ENCODE results near the gene ARL15. TPM values are rescaled to one million over a fixed set of nuclear protein-coding genes. Genes with fewer than 3 reads are reported as not detected.

ARL15 gene
- total and polyA plus RNA-seq, 3 experiments from 2014 or later = 5.6 to 18.8 (median 6.5) TPM

DNA sequence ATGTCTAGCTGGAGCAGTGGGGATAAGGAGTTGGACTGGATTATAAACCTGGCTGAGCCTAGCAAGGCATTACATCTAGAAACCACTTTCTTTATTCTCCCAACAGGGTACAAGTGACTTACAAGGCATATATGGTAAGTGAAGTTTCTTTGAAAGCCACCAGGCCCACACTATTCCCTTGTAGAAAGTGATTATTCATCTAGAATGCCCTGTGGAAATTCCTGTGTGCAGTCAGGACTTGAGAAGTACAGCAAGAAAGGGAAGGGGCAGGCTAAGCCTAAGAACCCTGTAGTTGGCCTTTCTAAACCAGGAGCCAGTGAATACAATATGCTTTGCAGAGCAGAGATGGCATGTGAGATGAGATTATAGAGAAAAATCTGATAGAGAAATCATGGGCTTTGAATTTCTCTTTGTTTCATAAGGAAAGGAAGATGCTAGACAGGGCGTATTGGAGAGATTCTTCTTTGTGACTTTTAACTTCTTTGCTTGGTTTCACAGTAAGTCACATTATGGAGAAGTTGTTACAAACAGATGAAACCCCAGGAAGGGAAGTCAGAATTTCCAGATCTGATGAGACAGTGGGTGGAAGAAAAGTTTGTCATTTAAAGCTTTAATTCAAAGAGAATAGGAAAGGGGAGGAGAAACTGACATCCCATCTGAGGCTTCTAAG, 428.2 kb downstream of the ARL15 start:
- ChIA-PET CTCF (no interaction called here), POLR2A (no interaction called here)
- DNase-seq = no peak
- Histone ChIP-seq H3K4me1 (ENCODE audit: insufficient read depth, low read length) (no peaks in the 10 kb centered on the region), H3K27ac (ENCODE audit: low read depth, low read length) (no peak overlapping the region), H3K9me3 (ENCODE audit: low read length) (no peaks in the 10 kb centered on the region), H3K27me3 (ENCODE audit: insufficient read depth, low read length, poor library complexity, severe bottlenecking) (no peaks in the 10 kb centered on the region), H3K4me3 (ENCODE audit: low read length) (no peak overlapping the region), H3K36me3 (ENCODE audit: insufficient read depth, low read length) (no peaks in the 10 kb centered on the region)
- H3K4me3 Mint-ChIP-seq = no peak overlapping the region
- H3K4me1 Mint-ChIP-seq = no peaks in the 10 kb centered on the region
- no peaks in the 10 kb centered on the region for H3K27me3 Mint-ChIP-seq
- H3K9me3 Mint-ChIP-seq = peaks cover 0 to 3% (median 0%) of the 10 kb centered on the region in 5 donors
- H3K36me3 Mint-ChIP-seq = peaks cover 5 to 18% (median 9%) of the 10 kb centered on the region in 3 donors
- no peak overlapping the region for H3K27ac Mint-ChIP-seq

DNA sequence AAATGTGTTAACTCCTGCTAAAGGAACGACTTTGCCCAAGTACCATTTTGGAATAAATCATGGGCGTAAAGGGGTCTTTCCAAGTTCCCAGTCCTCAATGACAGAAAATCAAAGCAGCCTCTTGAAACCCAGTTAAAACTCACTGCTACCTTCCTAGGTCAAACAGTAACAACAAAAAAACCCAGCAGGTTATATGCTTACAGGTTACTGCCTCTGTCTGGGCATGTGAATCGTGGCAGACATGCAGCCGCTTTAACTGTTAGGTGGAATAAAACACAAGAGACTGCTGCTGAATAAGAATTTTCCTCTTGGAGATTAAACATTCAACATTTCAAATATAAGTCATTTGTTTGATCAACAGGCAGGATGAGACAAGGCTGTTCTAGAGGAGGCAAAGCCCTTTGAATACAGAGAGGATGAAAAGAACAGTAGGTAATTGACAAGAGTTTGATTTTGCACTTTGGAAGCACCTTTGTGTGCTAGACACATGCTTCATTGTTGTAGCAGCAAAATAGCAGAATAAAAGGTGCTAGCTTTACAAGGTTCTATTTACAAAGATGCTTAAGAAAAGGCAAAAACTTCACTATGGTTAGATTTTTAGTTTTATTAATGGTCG, 430.6 kb downstream of the ARL15 start:
- no peak overlapping the region for H3K4me3 ChIP-seq (ENCODE audit: low read length)
- no peak for DNase-seq
- H3K9me3 Mint-ChIP-seq = peaks cover 0 to 5% (median 0%) of the 10 kb centered on the region in 5 donors
- H3K27me3 Mint-ChIP-seq = no peaks in the 10 kb centered on the region
- H3K36me3 ChIP-seq (ENCODE audit: insufficient read depth, low read length) = no peaks in the 10 kb centered on the region
- no peak overlapping the region for H3K27ac Mint-ChIP-seq
- H3K4me3 Mint-ChIP-seq = no peak overlapping the region
- H3K4me1 ChIP-seq (ENCODE audit: insufficient read depth, low read length) = no peaks in the 10 kb centered on the region
- CTCF ChIA-PET = no interaction called here
- H3K4me1 Mint-ChIP-seq = no peaks in the 10 kb centered on the region
- H3K9me3 ChIP-seq (ENCODE audit: low read length) = no peaks in the 10 kb centered on the region
- POLR2A ChIA-PET = no interaction called here
- H3K36me3 Mint-ChIP-seq = peaks cover 0 to 6% (median 5%) of the 10 kb centered on the region in 3 donors
- H3K27me3 ChIP-seq (ENCODE audit: insufficient read depth, low read length, poor library complexity, severe bottlenecking) = no peaks in the 10 kb centered on the region
- no peak overlapping the region for H3K27ac ChIP-seq (ENCODE audit: low read depth, low read length)

- Mint-ChIP-seq H3K27ac (no peak overlapping the region), H3K9me3 (peaks cover 0 to 10% (median 1%) of the 10 kb centered on the region in 5 donors), H3K4me1 (no peaks in the 10 kb centered on the region), H3K36me3 (peaks cover 0 to 3% (median 1%) of the 10 kb centered on the region in 3 donors), H3K4me3 (no peak overlapping the region), H3K27me3 (no peaks in the 10 kb centered on the region)
- H3K36me3 ChIP-seq (ENCODE audit: insufficient read depth, low read length) = no peaks in the 10 kb centered on the region
- ChIA-PET CTCF (no interaction called here), POLR2A (no interaction called here)
- no peak overlapping the region for H3K27ac ChIP-seq (ENCODE audit: low read depth, low read length)
- no peak overlapping the region for H3K4me3 ChIP-seq (ENCODE audit: low read length)
- no peaks in the 10 kb centered on the region for H3K27me3 ChIP-seq (ENCODE audit: insufficient read depth, low read length, poor library complexity, severe bottlenecking)
- no peak for DNase-seq
- H3K4me1 ChIP-seq (ENCODE audit: insufficient read depth, low read length) = no peaks in the 10 kb centered on the region
- no peaks in the 10 kb centered on the region for H3K9me3 ChIP-seq (ENCODE audit: low read length)
These were observed 432.4 kb downstream of the ARL15 start for GRCh38 chr5:53878015-53878414.

GRCh38 chr5:53877243-53877642, 433.1 kb downstream of the ARL15 start:
- H3K27ac ChIP-seq (ENCODE audit: low read depth, low read length) = no peak overlapping the region
- no peaks in the 10 kb centered on the region for H3K36me3 ChIP-seq (ENCODE audit: insufficient read depth, low read length)
- H3K4me1 ChIP-seq (ENCODE audit: insufficient read depth, low read length) = no peaks in the 10 kb centered on the region
- H3K4me3 ChIP-seq (ENCODE audit: low read length) = no peak overlapping the region
- peaks cover 0 to 10% (median 1%) of the 10 kb centered on the region in 5 donors for H3K9me3 Mint-ChIP-seq
- no peaks in the 10 kb centered on the region for H3K4me1 Mint-ChIP-seq
- POLR2A ChIA-PET = no interaction called here
- no peaks in the 10 kb centered on the region for H3K27me3 ChIP-seq (ENCODE audit: insufficient read depth, low read length, poor library complexity, severe bottlenecking)
- H3K4me3 Mint-ChIP-seq = no peak overlapping the region
- no peak for DNase-seq
- H3K9me3 ChIP-seq (ENCODE audit: low read length) = no peaks in the 10 kb centered on the region
- CTCF ChIA-PET = no interaction called here
- no peaks in the 10 kb centered on the region for H3K27me3 Mint-ChIP-seq
- H3K36me3 Mint-ChIP-seq = peaks cover 0 to under 1% (median 0%) of the 10 kb centered on the region in 3 donors
- no peak overlapping the region for H3K27ac Mint-ChIP-seq

DNA sequence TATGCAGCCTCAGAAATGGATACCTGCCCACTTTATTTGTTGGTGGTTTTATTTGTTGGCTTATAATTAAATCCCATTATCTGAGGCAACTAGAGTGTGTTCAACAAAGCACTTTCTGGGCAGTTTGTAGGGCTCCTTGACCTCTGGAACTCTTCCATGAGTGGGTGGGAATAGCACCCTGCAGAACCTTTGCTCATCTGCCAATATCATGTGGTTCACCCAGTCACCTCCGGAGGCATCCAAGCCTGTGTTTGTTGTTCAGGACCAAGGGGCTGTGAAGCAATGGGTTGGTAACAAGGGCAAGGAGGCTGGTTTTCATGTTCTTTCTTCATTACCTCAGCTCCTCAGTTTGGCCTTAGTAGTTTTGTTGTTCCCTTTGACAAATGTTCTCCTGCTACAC, 436.0 kb downstream of the ARL15 start:
- H3K27me3 Mint-ChIP-seq = peaks cover 0 to 9% of the 10 kb centered on the region in 2 donors
- ChIA-PET POLR2A (no interaction called here), CTCF (no interaction called here)
- H3K27ac ChIP-seq (ENCODE audit: low read depth, low read length) = no peak overlapping the region
- H3K9me3 ChIP-seq (ENCODE audit: low read length) = no peaks in the 10 kb centered on the region
- H3K4me3 ChIP-seq (ENCODE audit: low read length) = no peak overlapping the region
- no peak for DNase-seq
- no peaks in the 10 kb centered on the region for H3K36me3 ChIP-seq (ENCODE audit: insufficient read depth, low read length)
- no peaks in the 10 kb centered on the region for H3K4me1 ChIP-seq (ENCODE audit: insufficient read depth, low read length)
- no peaks in the 10 kb centered on the region for H3K27me3 ChIP-seq (ENCODE audit: insufficient read depth, low read length, poor library complexity, severe bottlenecking)
- no peak overlapping the region for H3K4me3 Mint-ChIP-seq
- peaks cover 0 to 10% (median 1%) of the 10 kb centered on the region in 5 donors for H3K9me3 Mint-ChIP-seq
- no peaks in the 10 kb centered on the region for H3K4me1 Mint-ChIP-seq
- no peak overlapping the region for H3K27ac Mint-ChIP-seq
- no peaks in the 10 kb centered on the region for H3K36me3 Mint-ChIP-seq

DNA sequence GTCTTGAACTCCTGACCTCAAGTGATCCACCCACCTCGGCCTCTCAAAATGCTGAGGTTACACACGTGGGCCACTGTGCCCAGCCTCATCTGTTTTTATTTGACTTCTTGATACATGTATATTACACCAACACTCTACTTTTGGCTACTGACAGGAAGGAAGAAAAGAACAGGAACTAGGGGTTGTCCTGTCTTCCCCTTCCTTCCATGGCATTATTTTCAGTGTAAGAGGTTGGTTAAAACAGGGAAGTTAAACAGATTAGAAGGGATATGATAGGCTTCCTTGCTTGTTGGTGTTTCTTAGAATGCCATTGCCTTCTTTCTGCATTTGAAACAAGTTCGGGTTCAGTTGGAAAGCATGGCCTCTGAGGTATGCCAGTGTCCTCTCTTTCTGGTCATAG, 437.1 kb downstream of the ARL15 start:
- no peak overlapping the region for H3K27ac ChIP-seq (ENCODE audit: low read depth, low read length)
- no peaks in the 10 kb centered on the region for H3K9me3 ChIP-seq (ENCODE audit: low read length)
- H3K27ac Mint-ChIP-seq = no peak overlapping the region
- no peaks in the 10 kb centered on the region for H3K4me1 Mint-ChIP-seq
- ChIA-PET POLR2A (no interaction called here), CTCF (no interaction called here)
- H3K27me3 ChIP-seq (ENCODE audit: insufficient read depth, low read length, poor library complexity, severe bottlenecking) = no peaks in the 10 kb centered on the region
- no peak overlapping the region for H3K4me3 Mint-ChIP-seq
- H3K36me3 ChIP-seq (ENCODE audit: insufficient read depth, low read length) = no peaks in the 10 kb centered on the region
- no peak overlapping the region for H3K4me3 ChIP-seq (ENCODE audit: low read length)
- no peak for DNase-seq
- H3K27me3 Mint-ChIP-seq = peaks cover 0 to 11% of the 10 kb centered on the region in 2 donors
- H3K9me3 Mint-ChIP-seq = peaks cover 0 to 10% (median 1%) of the 10 kb centered on the region in 5 donors
- H3K4me1 ChIP-seq (ENCODE audit: insufficient read depth, low read length) = no peaks in the 10 kb centered on the region
- H3K36me3 Mint-ChIP-seq = no peaks in the 10 kb centered on the region

DNA sequence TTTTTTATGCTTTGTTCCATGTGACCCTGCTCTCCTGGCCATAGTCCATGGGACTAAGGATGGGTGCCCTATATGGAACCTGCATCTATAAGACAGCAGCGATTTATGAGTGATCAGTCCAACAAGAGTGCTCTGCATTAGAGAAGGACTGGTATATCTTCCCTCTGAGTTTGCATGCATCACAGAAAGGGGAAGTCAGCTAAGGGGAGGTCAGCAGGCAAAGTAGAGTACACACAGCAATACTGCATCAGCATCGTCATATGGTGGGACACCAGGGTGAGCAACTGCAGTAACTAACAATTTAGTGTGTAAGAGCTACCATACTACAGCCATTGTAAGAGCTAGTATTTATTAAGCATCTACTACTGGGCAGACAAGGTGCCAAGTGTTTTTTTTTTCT, 438.6 kb downstream of the ARL15 start:
- POLR2A ChIA-PET = no interaction called here
- H3K27me3 ChIP-seq (ENCODE audit: insufficient read depth, low read length, poor library complexity, severe bottlenecking) = no peaks in the 10 kb centered on the region
- no peak overlapping the region for H3K27ac ChIP-seq (ENCODE audit: low read depth, low read length)
- CTCF ChIA-PET = no interaction called here
- H3K4me3 Mint-ChIP-seq = no peak overlapping the region
- peaks cover 2 to 21% of the 10 kb centered on the region in 2 donors for H3K27me3 Mint-ChIP-seq
- no peaks in the 10 kb centered on the region for H3K9me3 ChIP-seq (ENCODE audit: low read length)
- no peaks in the 10 kb centered on the region for H3K4me1 Mint-ChIP-seq
- no peak overlapping the region for H3K27ac Mint-ChIP-seq
- no peaks in the 10 kb centered on the region for H3K4me1 ChIP-seq (ENCODE audit: insufficient read depth, low read length)
- peaks cover 0 to 10% (median 1%) of the 10 kb centered on the region in 5 donors for H3K9me3 Mint-ChIP-seq
- DNase-seq = no peak
- no peaks in the 10 kb centered on the region for H3K36me3 Mint-ChIP-seq
- no peaks in the 10 kb centered on the region for H3K36me3 ChIP-seq (ENCODE audit: insufficient read depth, low read length)
- H3K4me3 ChIP-seq (ENCODE audit: low read length) = no peak overlapping the region

DNA sequence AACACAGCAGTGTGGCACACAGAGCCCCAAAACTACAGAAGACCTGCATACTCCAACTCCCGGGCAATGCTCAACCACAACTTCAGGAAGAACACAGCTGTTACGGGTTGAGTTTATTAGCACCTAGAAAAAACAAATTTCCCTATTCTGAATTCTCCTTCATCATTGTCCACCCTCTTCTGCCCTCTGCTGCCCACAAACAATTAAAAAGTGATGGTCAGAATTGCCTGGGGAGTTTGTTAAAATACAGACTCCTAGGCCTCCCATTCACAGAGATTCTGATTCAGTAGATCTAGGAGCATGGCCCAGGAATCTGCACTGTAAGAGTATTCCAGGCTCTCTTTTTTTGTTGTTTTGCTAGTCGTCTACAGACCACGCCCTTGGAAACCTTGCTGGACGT, 439.3 kb downstream of the ARL15 start:
- no peaks in the 10 kb centered on the region for H3K27me3 ChIP-seq (ENCODE audit: insufficient read depth, low read length, poor library complexity, severe bottlenecking)
- H3K27ac Mint-ChIP-seq = no peak overlapping the region
- H3K4me3 ChIP-seq (ENCODE audit: low read length) = no peak overlapping the region
- H3K9me3 ChIP-seq (ENCODE audit: low read length) = no peaks in the 10 kb centered on the region
- no peaks in the 10 kb centered on the region for H3K36me3 ChIP-seq (ENCODE audit: insufficient read depth, low read length)
- no peaks in the 10 kb centered on the region for H3K36me3 Mint-ChIP-seq
- H3K4me1 ChIP-seq (ENCODE audit: insufficient read depth, low read length) = no peaks in the 10 kb centered on the region
- H3K9me3 Mint-ChIP-seq = peaks cover 0 to 11% (median 1%) of the 10 kb centered on the region in 5 donors
- H3K27me3 Mint-ChIP-seq = peaks cover 2 to 27% of the 10 kb centered on the region in 2 donors
- no peak overlapping the region for H3K27ac ChIP-seq (ENCODE audit: low read depth, low read length)
- no peak for DNase-seq
- H3K4me3 Mint-ChIP-seq = peak overlapping the region in 1 of 7 donors; percentile 16
- POLR2A ChIA-PET = no interaction called here
- H3K4me1 Mint-ChIP-seq = no peaks in the 10 kb centered on the region
- CTCF ChIA-PET = no interaction called here

Data from CD8-positive, alpha-beta memory T cell (primary cell).